ENCODE results near the gene AGPAT3. TPM values are rescaled to one million over a fixed set of nuclear protein-coding genes. Genes with fewer than 3 reads are reported as not detected.

Gene AGPAT3
- total RNA-seq, 4 donors from 2014 or later, result 63.5 to 225 (median 161) TPM

DNA sequence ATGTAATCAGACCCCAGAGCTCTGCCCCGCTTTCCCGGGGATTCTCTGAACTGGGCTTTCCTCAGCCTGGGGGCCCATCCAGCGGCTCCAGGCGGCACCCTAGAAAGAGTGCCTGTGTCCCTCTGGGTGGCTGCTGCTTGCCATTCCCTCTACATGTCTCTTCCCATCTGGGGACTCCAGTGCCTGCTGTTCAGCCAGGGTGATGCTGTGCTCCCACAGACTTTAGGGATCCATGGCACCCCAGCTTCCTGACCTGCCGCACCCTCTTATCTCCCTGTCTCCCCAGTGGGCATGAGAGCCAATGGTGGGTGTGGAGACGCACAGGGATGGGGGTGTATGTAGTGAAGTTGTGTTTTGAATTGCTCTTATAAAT is 163.2 kb downstream of the AGPAT3 start:
- Histone ChIP-seq H3K4me3 (no peak overlapping the region), H3K36me3 (peaks cover 0 to 9% (median 0%) of the 10 kb centered on the region in 3 donors), H3K9me3 (no peaks in the 10 kb centered on the region), H3K4me1 (peaks cover 0 to 27% (median 8%) of the 10 kb centered on the region in 4 donors), H3K27ac (no peak overlapping the region), H3K27me3 (no peaks in the 10 kb centered on the region)
- TF ChIP-seq, protein P1, sequence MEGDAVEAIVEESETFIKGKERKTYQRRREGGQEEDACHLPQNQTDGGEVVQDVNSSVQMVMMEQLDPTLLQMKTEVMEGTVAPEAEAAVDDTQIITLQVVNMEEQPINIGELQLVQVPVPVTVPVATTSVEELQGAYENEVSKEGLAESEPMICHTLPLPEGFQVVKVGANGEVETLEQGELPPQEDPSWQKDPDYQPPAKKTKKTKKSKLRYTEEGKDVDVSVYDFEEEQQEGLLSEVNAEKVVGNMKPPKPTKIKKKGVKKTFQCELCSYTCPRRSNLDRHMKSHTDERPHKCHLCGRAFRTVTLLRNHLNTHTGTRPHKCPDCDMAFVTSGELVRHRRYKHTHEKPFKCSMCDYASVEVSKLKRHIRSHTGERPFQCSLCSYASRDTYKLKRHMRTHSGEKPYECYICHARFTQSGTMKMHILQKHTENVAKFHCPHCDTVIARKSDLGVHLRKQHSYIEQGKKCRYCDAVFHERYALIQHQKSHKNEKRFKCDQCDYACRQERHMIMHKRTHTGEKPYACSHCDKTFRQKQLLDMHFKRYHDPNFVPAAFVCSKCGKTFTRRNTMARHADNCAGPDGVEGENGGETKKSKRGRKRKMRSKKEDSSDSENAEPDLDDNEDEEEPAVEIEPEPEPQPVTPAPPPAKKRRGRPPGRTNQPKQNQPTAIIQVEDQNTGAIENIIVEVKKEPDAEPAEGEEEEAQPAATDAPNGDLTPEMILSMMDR (IDR thresholded peaks at IDR 0.05), result no peak
- no peak for TF ChIP-seq POLR2A (IDR thresholded peaks at IDR 0.05)
- no peak for DNase-seq

DNA sequence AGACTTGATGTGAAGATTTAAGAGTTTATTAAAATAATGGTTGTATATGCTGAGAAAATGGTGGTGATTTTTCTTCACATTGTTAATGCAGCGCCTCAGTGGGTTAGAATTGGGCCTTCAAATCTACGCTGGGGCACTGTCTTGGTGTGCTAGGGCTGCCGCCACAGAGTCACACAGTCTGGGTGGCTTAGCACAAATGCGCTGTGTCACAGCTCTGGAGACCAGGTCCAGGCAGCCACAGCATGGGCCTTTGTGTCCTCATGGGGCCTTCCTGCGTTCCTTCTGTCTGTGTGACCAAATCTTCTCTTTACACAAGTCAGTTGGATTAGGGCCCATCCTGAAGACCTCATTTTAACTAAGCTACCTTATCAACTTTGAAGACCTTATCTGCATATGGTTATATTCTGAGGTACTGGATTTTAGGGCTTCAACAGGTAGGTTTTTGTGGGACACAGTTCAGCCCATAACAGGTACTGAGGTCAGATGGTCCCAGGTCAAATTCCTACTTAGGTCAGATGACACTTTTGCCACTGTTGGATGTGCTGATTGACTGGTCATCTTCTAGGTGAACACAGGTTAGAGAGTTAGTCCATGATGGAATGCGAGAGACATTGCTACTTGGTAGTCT is 164.6 kb downstream of the AGPAT3 start:
- no peaks in the 10 kb centered on the region for H3K9me3 ChIP-seq
- H3K4me3 ChIP-seq, result no peak overlapping the region
- H3K27ac ChIP-seq, result no peak overlapping the region
- H3K36me3 ChIP-seq, result peaks cover 0 to 22% (median 0%) of the 10 kb centered on the region in 3 donors
- H3K27me3 ChIP-seq, result no peaks in the 10 kb centered on the region
- peaks cover 0 to 14% (median 7%) of the 10 kb centered on the region in 4 donors for H3K4me1 ChIP-seq
- TF ChIP-seq, protein P1 (IDR thresholded peaks at IDR 0.05), result no peak
- no peak for TF ChIP-seq POLR2A (IDR thresholded peaks at IDR 0.05)
- no peak for DNase-seq

DNA sequence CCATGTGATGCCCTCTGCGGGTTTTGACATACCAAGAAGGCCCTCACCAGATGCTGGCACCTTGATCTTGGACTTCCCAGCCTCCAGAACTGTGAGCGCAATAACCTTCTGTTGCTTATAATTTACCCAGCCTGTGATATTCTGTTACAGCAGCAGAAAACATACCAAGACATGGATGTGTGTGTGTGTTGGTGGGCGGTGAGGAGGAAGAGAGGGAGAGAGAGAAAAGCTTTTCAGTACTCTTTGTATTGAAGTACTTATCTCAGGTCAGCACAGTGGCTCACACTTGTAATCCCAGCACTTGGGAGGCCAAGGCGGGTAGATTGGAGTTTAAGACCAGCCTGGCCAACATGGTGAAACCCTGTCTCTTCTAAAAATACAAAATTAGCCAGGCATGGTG is 170.2 kb downstream of the AGPAT3 start:
- Histone ChIP-seq H3K4me3 (no peak overlapping the region), H3K27me3 (no peaks in the 10 kb centered on the region), H3K4me1 (no peaks in the 10 kb centered on the region), H3K27ac (no peak overlapping the region), H3K36me3 (peaks cover 0 to 68% (median 0%) of the 10 kb centered on the region in 3 donors), H3K9me3 (no peaks in the 10 kb centered on the region)
- TF ChIP-seq POLR2A (IDR thresholded peaks at IDR 0.05), result no peak
- TF ChIP-seq, protein P1 (IDR thresholded peaks at IDR 0.05), result no peak
- no peak for DNase-seq

Small RNAs within 50 kb of the gene (small RNA-seq; reads per million reads assigned to genes)
- gene RNU6-1150P (0 reads per million in 2 donors), gene RNU6-859P (0 reads per million in 2 donors)

Other genes starting within 250 kb of the AGPAT3 start
- gene HSF2BP, start 205.7 kb upstream of the AGPAT3 start, total RNA-seq, result under 1 TPM in 2 of 4 donors, not detected in 2; 0.35 to 0.67 TPM
- 10 to 100 TPM; 10.7 to 28.1 (median 14.1) TPM for gene RRP1B, start 205.7 kb upstream of the AGPAT3 start, total RNA-seq
- gene PDXK, start 146.1 kb upstream of the AGPAT3 start, total RNA-seq, result 100 to 1,000 TPM in 3 of 4 donors, 10 to 100 TPM in 1; 83.3 to 206 (median 152) TPM
- gene CSTB, start 88.9 kb upstream of the AGPAT3 start, total RNA-seq, result 10 to 100 TPM in 3 of 4 donors, 1 to 10 TPM in 1; 7.4 to 16.1 (median 13.3) TPM
- gene RRP1, start 75.6 kb upstream of the AGPAT3 start, total RNA-seq, result 10 to 100 TPM; 11.1 to 32.2 (median 12.9) TPM
- gene TRAPPC10, start 147.1 kb downstream of the AGPAT3 start, total RNA-seq, result 100 to 1,000 TPM in 1 of 4 donors, 10 to 100 TPM in 3; 62.2 to 153 (median 93.0) TPM
- gene PWP2, start 242.2 kb downstream of the AGPAT3 start, total RNA-seq, result 10 to 100 TPM in 2 of 4 donors, 1 to 10 TPM in 2; 5.6 to 63.5 (median 10.6) TPM